ENCODE data around the gene SLC25A30.

Gene SLC25A30

GRCh38 chr13:45410466-45410865 is 7.7 kb downstream of the SLC25A30 start:
- TF ChIP-seq REST (IDR thresholded peaks at IDR 0.05; ENCODE audit: insufficient replicate concordance, low read depth) (no peak), GABPA (IDR thresholded peaks at IDR 0.05; ENCODE audit: low read depth) (no peak)
- Histone ChIP-seq H3K27ac (replicated peaks) (no peak overlapping the region), H3K27me3 (ENCODE audit: insufficient read depth, poor library complexity, severe bottlenecking) (no peaks in the 10 kb centered on the region), H3K4me3 (replicated peaks; ENCODE audit: insufficient read depth, low read length) (no peak overlapping the region)
- no peak for DNase-seq (ENCODE audit: low read depth in 1 of 2, low spot score in 1 of 2)

GRCh38 chr13:45410001-45410400 is 8.2 kb downstream of the SLC25A30 start:
- TF ChIP-seq POLR2AphosphoS5 (IDR thresholded peaks at IDR 0.05; ENCODE audit: low read depth): no peak
- TF ChIP-seq REST (IDR thresholded peaks at IDR 0.05; ENCODE audit: insufficient replicate concordance, low read depth): no peak
- peak; percentile 73; the same call in 1 of the 2 replicates for TF ChIP-seq SPI1 (IDR thresholded peaks at IDR 0.05; ENCODE audit: borderline replicate concordance, low read depth)
- no peaks in the 10 kb centered on the region for H3K27me3 ChIP-seq (ENCODE audit: insufficient read depth, poor library complexity, severe bottlenecking)
- H3K27ac ChIP-seq (replicated peaks): no peak overlapping the region
- no peak for DNase-seq (ENCODE audit: low read depth in 1 of 2, low spot score in 1 of 2)
- H3K4me3 ChIP-seq (replicated peaks; ENCODE audit: insufficient read depth, low read length): no peak overlapping the region

GRCh38 chr13:45406421-45406820 is 11.8 kb downstream of the SLC25A30 start:
- no peak overlapping the region for H3K4me3 ChIP-seq (replicated peaks; ENCODE audit: insufficient read depth, low read length)
- peak in 1 of 2 experiments; percentile 70 for DNase-seq (ENCODE audit: low read depth in 1 of 2, low spot score in 1 of 2)
- H3K27ac ChIP-seq (replicated peaks): peak overlapping the region; percentile 20; the same call in 1 of the 2 replicates
- TF ChIP-seq POLR2AphosphoS5 (IDR thresholded peaks at IDR 0.05; ENCODE audit: low read depth) (peak; percentile 67), SPI1 (IDR thresholded peaks at IDR 0.05; ENCODE audit: borderline replicate concordance, low read depth) (peak; percentile 57; the same call in 1 of the 2 replicates), GABPA (IDR thresholded peaks at IDR 0.05; ENCODE audit: low read depth) (no peak)
- H3K27me3 ChIP-seq (ENCODE audit: insufficient read depth, poor library complexity, severe bottlenecking): no peaks in the 10 kb centered on the region

GRCh38 chr13:45403081-45403480 is 15.1 kb downstream of the SLC25A30 start:
- DNase-seq (ENCODE audit: low read depth in 1 of 2, low spot score in 1 of 2): no peak
- no peak for TF ChIP-seq REST (IDR thresholded peaks at IDR 0.05; ENCODE audit: insufficient replicate concordance, low read depth)
- no peak for TF ChIP-seq POLR2AphosphoS5 (IDR thresholded peaks at IDR 0.05; ENCODE audit: low read depth)
- TF ChIP-seq GABPA (IDR thresholded peaks at IDR 0.05; ENCODE audit: low read depth): no peak
- no peak for TF ChIP-seq SPI1 (IDR thresholded peaks at IDR 0.05; ENCODE audit: borderline replicate concordance, low read depth)
- TF ChIP-seq CTCF (IDR thresholded peaks at IDR 0.05; ENCODE audit: insufficient read depth, low read length): no peak
- Histone ChIP-seq H3K4me3 (replicated peaks; ENCODE audit: insufficient read depth, low read length) (no peak overlapping the region), H3K27ac (replicated peaks) (no peak overlapping the region), H3K27me3 (ENCODE audit: insufficient read depth, poor library complexity, severe bottlenecking) (no peaks in the 10 kb centered on the region)

Measured in HL-60 (cell line).